HG03342 (cell line): ENCODE measurements around the gene PIGQ.

Experiments
- ATAC-seq: cut with Tn5 transposase; IDR thresholded peaks from one replicate; pipeline ENCODE4 v1.9.1; 2021; ENCODE audit warnings: mild to moderate bottlenecking, moderate library complexity; ENCODE audit not compliant: unreplicated experiment

Gene PIGQ

GRCh38 chr16:566475-567372 is 3.0 kb upstream of the PIGQ start, which contains the start of gene NHLRC4:
Gene NHLRC4, plus strand, starts transcription at chr16:567005. Its CDS starts 1,043 bp downstream, at chr16:568048.
- ATAC-seq: no peak

- no peak for ATAC-seq
These were observed 2.2 kb upstream of the PIGQ start for GRCh38 chr16:567373-568256.

GRCh38 chr16:568401-569258 is 1.1 kb upstream of the PIGQ start:
- no peak for ATAC-seq

GRCh38 chr16:572865-573650 is 3.3 kb downstream of the PIGQ start:
- ATAC-seq: no peak

GRCh38 chr16:574021-574760 is 4.4 kb downstream of the PIGQ start:
- no peak for ATAC-seq

GRCh38 chr16:575354-576196 is 5.8 kb downstream of the PIGQ start:
- ATAC-seq: no peak

- ATAC-seq: no peak
These were observed 6.5 kb downstream of the PIGQ start for GRCh38 chr16:576197-576822.

- ATAC-seq: no peak
These were observed 7.0 kb downstream of the PIGQ start for GRCh38 chr16:576823-577201.

- no peak for ATAC-seq
These were observed 8.0 kb downstream of the PIGQ start for GRCh38 chr16:577796-578195.

GRCh38 chr16:578232-578869 is 8.6 kb downstream of the PIGQ start:
- ATAC-seq: no peak

- no peak for ATAC-seq
These were observed 9.2 kb downstream of the PIGQ start for GRCh38 chr16:578870-579405.

GRCh38 chr16:580141-580945 is 10.6 kb downstream of the PIGQ start:
- ATAC-seq: no peak

GRCh38 chr16:580946-581498 is 11.3 kb downstream of the PIGQ start:
- ATAC-seq: no peak

GRCh38 chr16:582218-582613 is 12.4 kb downstream of the PIGQ start:
- ATAC-seq: no peak

GRCh38 chr16:582614-583331 is 13.0 kb downstream of the PIGQ start:
- ATAC-seq: no peak

GRCh38 chr16:583470-583814 is 13.7 kb downstream of the PIGQ start:
- ATAC-seq: no peak
